CD4-positive, alpha-beta T cell (primary cell): Measurements from ENCODE around the gene SATB2. TPM values are rescaled to one million over a fixed set of nuclear protein-coding genes. Genes with fewer than 3 reads are reported as not detected.

Experiments
- ATAC-seq: fragments of 200-7000 bp; cut with Tn5 transposase; one replicate; pipeline ENCODE4 v1.10.0; 2022; ENCODE audit warnings: mild to moderate bottlenecking; ENCODE audit not compliant: poor library complexity
- CTCF ChIA-PET: fragments of 350-600 bp; sonication (Branson Sonifier 250); formaldehyde crosslinking; loops from one replicate; lab custom pipeline; 2021; ENCODE audit warnings: antibody characterized with exemption, inconsistent platforms; lab: Charles Lee
- POLR2A ChIA-PET: fragments of 350-600 bp; sonication (Branson Sonifier 250); formaldehyde crosslinking; loops from one replicate; lab custom pipeline; 2021; ENCODE audit warnings: antibody characterized with exemption, inconsistent platforms; lab: Charles Lee
- DNase-seq, 14 experiments: peaks; one replicate each; pipeline ENCODE4 v3.0.0-alpha.2; 2013 to 2020; ENCODE audit warnings: mixed read lengths in 2 of 14
- H3K27ac ChIP-seq, 2 donors: one replicate each; pipeline versions ENCODE4 v1.5.1 to v1.7.0; 2013; ENCODE audit warnings: low read length in 2 of 2, low read depth in 1 of 2, mild to moderate bottlenecking in 1 of 2
- H3K27me3 ChIP-seq, 2 experiments: 1 replicate in 1 of 2; 2 replicates in 1 of 2; pipeline versions ENCODE4 v1.6.1 to v1.7.0; 2013; ENCODE audit warnings: low read length in 2 of 2, control low read depth in 1 of 2, mild to moderate bottlenecking in 1 of 2, moderate library complexity in 1 of 2; ENCODE audit not compliant: insufficient read depth in 2 of 2, control insufficient read depth in 1 of 2
- H3K36me3 ChIP-seq: one replicate; pipeline ENCODE4 v1.6.1; 2013; ENCODE audit warnings: low read length, control low read depth; ENCODE audit not compliant: insufficient read depth
- H3K4me1 ChIP-seq: one replicate; pipeline ENCODE4 v1.6.1; 2013; ENCODE audit warnings: low read length, control low read depth; ENCODE audit not compliant: insufficient read depth
- H3K4me3 ChIP-seq: one replicate; pipeline ENCODE4 v1.5.1; 2013; ENCODE audit warnings: mild to moderate bottlenecking, low read length, moderate library complexity
- H3K9me3 ChIP-seq, 2 experiments: 1 replicate in 1 of 2; 2 replicates in 1 of 2; pipeline versions ENCODE4 v1.6.1 to v1.7.0; 2013; ENCODE audit warnings: low read length in 2 of 2, mild to moderate bottlenecking in 2 of 2, control low read depth in 1 of 2, moderate library complexity in 1 of 2; ENCODE audit not compliant: control insufficient read depth in 1 of 2, insufficient read depth in 1 of 2
- H3K27ac Mint-ChIP-seq: one replicate; pipeline ENCODE4 v1.8.0; 2020; ENCODE audit warnings: mixed read lengths
- H3K27me3 Mint-ChIP-seq: one replicate; pipeline ENCODE4 v1.8.0; 2021; ENCODE audit warnings: mixed read lengths
- H3K36me3 Mint-ChIP-seq: one replicate; pipeline ENCODE4 v1.8.0; 2021; ENCODE audit warnings: low read depth, mixed read lengths
- H3K4me1 Mint-ChIP-seq: one replicate; pipeline ENCODE4 v1.8.0; 2021; ENCODE audit warnings: low read depth, mixed read lengths
- H3K4me3 Mint-ChIP-seq: one replicate; pipeline ENCODE4 v1.8.0; 2020; ENCODE audit warnings: mild to moderate bottlenecking, mixed read lengths
- H3K9me3 Mint-ChIP-seq: one replicate; pipeline ENCODE4 v1.8.0; 2020; ENCODE audit warnings: mixed read lengths
- intact Hi-C, 2 experiments: fragments of 100-400 bp; cut with DNase I in 1 of 2; cut with micrococcal nuclease in 1 of 2; formaldehyde crosslinking; loops; one replicate each; pipeline versions ENCODE4 v1.15.1 to v1.9.0; 2023 to 2025; cut with DNase I, micrococcal nuclease
- total RNA-seq, 174 experiments: library from RNA in 2 of 174; stranded (reverse) in 2 of 174; gene quantifications; one replicate each; pipeline ENCODE4 v1.2.3 and lab custom pipeline; 2021 to 2026
- TF ChIP-seq, protein P1 (sequence below): fragments of 200-600 bp; IDR thresholded peaks from one replicate; pipeline ENCODE4 v1.8.0; 2022; ENCODE audit warnings: antibody characterized with exemption, mild to moderate bottlenecking

Gene SATB2
- total RNA-seq, 2 experiments from 2014 or later = not detected

DNA sequence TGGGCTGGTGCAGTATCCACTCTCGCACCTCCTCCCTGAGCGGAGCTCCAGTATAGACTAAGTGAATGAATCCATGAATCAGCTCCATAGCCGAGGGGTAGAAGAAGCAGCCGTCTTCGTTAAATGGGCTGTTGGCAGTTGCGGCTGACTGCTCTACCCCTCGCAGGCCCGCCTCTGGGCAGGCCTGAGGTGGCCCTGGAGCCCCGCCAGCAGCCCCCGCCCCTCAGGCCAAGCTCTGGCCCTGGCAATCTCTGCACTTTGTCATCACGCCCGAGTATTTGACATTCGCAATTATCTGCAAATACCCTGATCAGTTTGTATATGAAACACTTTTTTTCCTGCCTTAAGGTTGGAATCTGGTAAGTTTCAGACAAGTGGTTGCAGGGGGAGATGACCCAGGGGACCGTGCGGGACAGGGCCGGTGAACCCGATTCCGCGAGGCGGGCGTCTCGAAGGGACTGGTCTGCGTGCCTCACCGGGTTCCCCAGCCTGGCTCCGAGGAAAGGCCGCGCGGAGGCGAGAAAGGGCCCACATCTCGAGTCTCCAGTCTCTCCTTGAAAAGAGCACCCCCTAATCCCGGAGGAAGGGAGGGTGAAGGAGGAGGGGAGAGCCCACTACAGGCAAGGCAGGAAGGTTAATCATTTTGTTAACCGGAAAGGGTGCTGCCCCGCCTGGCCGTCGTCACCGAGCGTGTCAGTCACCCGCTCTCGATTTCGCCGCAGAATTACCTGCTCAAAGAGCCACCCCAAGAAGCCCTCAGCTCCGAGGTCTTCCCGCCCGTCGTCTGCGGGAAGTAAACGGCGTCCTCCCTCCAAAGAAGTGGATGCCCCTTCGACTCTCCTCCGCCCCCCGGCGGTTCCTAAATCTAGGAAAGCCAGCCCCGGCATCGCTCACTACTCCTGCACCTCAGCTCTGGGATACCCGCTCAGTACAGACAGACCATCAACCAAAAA is 11.1 kb upstream of the SATB2 start:
- Histone ChIP-seq H3K4me1 (peaks cover 48% of the 10 kb centered on the region), H3K9me3 (peaks cover 8 to 63% of the 10 kb centered on the region in 2 experiments), H3K36me3 (no peaks in the 10 kb centered on the region), H3K27ac (no peak overlapping the region), H3K4me3 (no peak overlapping the region), H3K27me3 (peaks cover 86 to 97% of the 10 kb centered on the region in 2 experiments)
- peaks cover 43% of the 10 kb centered on the region for H3K4me1 Mint-ChIP-seq
- intact Hi-C loops = loop anchor here in 1 of 2 experiments (10.0 kb wide), 2 partner anchors 1674 to 1764 kb away; partner anchors contain the start of gene MARS2
- POLR2A ChIA-PET = interaction anchor here (1.0 kb wide), 1 partner anchor 10 kb away, joined by 3 read pairs; no protein-coding TSS in a partner anchor
- no peaks in the 10 kb centered on the region for H3K36me3 Mint-ChIP-seq
- H3K27ac Mint-ChIP-seq = no peak overlapping the region
- H3K4me3 Mint-ChIP-seq = peak overlapping the region; percentile 69
- no peaks in the 10 kb centered on the region for H3K9me3 Mint-ChIP-seq
- CTCF ChIA-PET = no interaction called here
- TF ChIP-seq, protein P1, sequence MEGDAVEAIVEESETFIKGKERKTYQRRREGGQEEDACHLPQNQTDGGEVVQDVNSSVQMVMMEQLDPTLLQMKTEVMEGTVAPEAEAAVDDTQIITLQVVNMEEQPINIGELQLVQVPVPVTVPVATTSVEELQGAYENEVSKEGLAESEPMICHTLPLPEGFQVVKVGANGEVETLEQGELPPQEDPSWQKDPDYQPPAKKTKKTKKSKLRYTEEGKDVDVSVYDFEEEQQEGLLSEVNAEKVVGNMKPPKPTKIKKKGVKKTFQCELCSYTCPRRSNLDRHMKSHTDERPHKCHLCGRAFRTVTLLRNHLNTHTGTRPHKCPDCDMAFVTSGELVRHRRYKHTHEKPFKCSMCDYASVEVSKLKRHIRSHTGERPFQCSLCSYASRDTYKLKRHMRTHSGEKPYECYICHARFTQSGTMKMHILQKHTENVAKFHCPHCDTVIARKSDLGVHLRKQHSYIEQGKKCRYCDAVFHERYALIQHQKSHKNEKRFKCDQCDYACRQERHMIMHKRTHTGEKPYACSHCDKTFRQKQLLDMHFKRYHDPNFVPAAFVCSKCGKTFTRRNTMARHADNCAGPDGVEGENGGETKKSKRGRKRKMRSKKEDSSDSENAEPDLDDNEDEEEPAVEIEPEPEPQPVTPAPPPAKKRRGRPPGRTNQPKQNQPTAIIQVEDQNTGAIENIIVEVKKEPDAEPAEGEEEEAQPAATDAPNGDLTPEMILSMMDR = no peak
- DNase-seq (peak in 2 of 14 experiments; percentile 32 to 33), ATAC-seq (no peak)
- peaks cover 97% of the 10 kb centered on the region for H3K27me3 Mint-ChIP-seq

DNA sequence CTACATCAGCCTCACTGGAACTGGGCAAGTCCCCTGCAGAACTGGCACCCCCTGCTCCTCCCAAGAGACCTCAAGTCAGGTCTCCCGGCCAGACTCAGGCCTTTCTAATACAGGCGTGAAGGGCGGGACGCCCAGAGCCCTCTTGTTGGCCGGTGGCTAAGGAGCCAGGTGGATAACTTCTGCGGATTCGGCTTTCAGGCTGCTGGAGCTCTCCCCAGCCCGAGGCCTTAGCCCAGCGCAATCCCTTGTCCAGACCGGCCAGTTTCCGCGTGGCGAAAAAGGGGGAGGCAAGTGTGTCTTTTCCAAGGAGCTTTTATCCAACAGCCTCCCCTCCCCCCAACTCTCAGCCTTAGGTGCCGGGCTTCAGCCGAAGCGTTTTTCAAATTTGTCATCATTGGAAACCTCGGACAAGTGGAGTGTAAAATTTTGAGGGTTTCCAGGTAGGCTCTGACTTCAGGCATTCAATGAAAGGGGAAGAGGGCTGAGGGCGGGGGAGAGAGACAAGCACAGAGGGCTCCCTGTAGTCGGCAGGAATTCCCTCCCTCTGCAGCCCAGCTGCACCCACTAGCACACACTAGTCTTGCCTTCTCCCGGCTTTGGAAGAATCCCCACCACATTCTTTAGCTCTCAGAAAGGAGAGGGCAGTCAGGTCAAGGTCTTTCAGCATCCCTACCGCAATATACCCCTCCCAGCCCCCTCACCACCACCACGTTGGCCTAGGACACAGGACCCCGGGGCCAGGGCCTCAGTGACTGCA is 9.5 kb upstream of the SATB2 start:
- TF ChIP-seq, protein P1 = no peak
- Mint-ChIP-seq H3K9me3 (no peaks in the 10 kb centered on the region), H3K4me1 (peaks cover 43% of the 10 kb centered on the region), H3K27ac (no peak overlapping the region), H3K4me3 (no peak overlapping the region), H3K36me3 (no peaks in the 10 kb centered on the region), H3K27me3 (peaks cover 96% of the 10 kb centered on the region)
- ATAC-seq (no peak), DNase-seq (no peak)
- intact Hi-C loops = loop anchor here in 1 of 2 experiments (10.0 kb wide), 2 partner anchors 1672 to 1762 kb away; partner anchors contain the start of gene MARS2
- Histone ChIP-seq H3K4me3 (no peak overlapping the region), H3K4me1 (peaks cover 64% of the 10 kb centered on the region), H3K27ac (no peak overlapping the region), H3K36me3 (no peaks in the 10 kb centered on the region), H3K27me3 (peaks cover 90 to 100% of the 10 kb centered on the region in 2 experiments), H3K9me3 (peaks cover 12 to 79% of the 10 kb centered on the region in 2 experiments)
- ChIA-PET CTCF (no interaction called here), POLR2A (interaction anchor here (0.6 kb wide), 1 partner anchor 1350 kb away, joined by 3 read pairs; no protein-coding TSS in a partner anchor)

DNA sequence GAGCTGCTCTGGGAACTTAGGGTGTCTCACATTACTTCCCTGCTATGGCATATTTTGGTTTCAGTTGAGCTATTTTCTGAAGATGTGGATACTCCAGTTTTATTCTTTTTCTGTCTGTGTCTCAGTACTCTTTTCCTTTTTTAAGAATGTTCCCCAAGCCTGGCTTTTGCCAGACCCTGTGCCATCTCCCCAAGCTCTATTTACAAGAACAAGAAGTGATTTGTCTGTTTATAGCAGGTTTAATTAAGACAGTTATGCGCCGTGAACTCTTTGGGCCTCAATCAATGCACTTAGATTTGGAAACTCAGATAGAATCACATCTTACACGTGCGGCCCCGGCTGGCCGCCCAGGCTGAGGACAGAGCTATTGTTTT is 8.9 kb upstream of the SATB2 start:
- H3K27me3 ChIP-seq = peaks cover 93 to 100% of the 10 kb centered on the region in 2 experiments
- CTCF ChIA-PET = no interaction called here
- no peak overlapping the region for H3K27ac ChIP-seq
- Mint-ChIP-seq H3K9me3 (no peaks in the 10 kb centered on the region), H3K4me1 (peaks cover 43% of the 10 kb centered on the region), H3K27me3 (peaks cover 94% of the 10 kb centered on the region), H3K36me3 (no peaks in the 10 kb centered on the region), H3K27ac (no peak overlapping the region), H3K4me3 (no peak overlapping the region)
- no peak overlapping the region for H3K4me3 ChIP-seq
- intact Hi-C loops = loop anchor here in 1 of 2 experiments (10.0 kb wide), 2 partner anchors 1672 to 1762 kb away; partner anchors contain the start of gene MARS2
- DNase-seq = no peak
- POLR2A ChIA-PET = interaction anchor here (0.6 to 1.4 kb wide), 2 partner anchors 17 to 1350 kb away, joined by 3 to 4 read pairs; no protein-coding TSS in a partner anchor
- H3K9me3 ChIP-seq = peaks cover 18 to 84% of the 10 kb centered on the region in 2 experiments
- TF ChIP-seq, protein P1 = no peak
- H3K36me3 ChIP-seq = no peaks in the 10 kb centered on the region
- ATAC-seq = no peak
- H3K4me1 ChIP-seq = peaks cover 69% of the 10 kb centered on the region
